NCI-H2171 treated with DMSO at 0.1 percent for 48 hours (cell line): ENCODE data around the gene CGN.
A peak's percentile ranks its signal among the peaks of the same experiment; 100 is the strongest.

Experiments used
- DNase-seq: peaks from one replicate; lab custom pipeline; 2025; lab: John Stamatoyannopoulos, UW

Gene CGN

GRCh38 chr1:151549199-151549598, 38.0 kb downstream of the CGN start:
- DNase-seq = no peak

DNA sequence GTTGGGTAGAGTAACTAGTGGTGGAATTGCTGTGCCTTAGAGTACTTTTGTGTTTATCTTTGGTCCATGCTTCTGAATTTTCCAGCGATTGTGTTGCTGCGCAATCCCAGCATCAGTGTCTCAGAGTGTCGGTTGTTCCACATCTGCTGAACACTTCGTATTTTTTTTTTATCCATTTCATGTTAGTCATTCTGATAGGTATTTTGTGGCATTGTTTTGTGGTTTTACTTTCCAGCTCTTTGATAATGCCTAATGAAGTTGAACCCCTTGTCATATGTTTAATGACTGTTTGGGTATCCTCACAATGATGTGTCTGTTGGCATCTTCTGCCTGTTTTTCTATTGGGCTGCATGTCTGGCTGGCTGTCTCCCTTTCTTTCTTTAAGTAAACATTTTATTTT, 42.5 kb downstream of the CGN start:
- no peak for DNase-seq

GRCh38 chr1:151556052-151556451, 44.9 kb downstream of the CGN start:
- DNase-seq = no peak

DNA sequence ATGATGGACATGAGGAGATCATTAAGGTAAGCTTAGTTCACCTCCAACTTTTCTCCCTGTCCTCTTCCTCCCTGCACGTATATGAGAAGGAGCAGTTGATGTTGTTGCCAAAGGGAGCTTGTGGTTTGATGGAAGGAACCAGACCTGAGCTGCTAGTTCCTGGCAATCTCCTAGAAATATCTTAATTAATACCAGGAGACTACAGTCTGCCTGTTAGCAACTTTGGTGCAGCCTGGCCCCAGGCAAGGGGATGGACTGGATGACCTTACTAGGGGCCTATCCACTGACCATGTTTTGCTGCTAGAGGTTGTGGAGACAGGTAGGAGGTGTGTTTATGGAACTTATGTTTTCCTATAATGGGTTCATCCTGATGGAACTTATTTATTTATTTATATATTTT, 51.5 kb downstream of the CGN start:
- no peak for DNase-seq

DNA sequence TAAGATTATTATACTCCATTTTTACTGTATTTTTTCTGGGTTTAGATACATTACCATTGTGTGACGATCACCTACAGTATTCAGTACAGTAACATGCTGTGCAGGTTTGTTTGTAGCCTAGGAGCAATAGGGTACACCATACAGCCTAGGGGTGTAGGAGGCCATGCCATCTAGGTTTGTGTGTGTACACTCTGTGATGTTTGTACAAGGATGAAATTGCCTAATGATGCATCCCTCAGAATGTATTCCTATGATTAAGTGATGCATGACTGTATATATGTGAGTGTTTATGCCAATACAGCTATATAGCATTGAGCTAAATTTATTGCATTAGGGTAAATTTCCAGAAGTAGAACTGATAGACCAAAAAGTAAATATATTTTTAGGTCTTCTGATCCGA, 52.2 kb downstream of the CGN start:
- no peak for DNase-seq

DNA sequence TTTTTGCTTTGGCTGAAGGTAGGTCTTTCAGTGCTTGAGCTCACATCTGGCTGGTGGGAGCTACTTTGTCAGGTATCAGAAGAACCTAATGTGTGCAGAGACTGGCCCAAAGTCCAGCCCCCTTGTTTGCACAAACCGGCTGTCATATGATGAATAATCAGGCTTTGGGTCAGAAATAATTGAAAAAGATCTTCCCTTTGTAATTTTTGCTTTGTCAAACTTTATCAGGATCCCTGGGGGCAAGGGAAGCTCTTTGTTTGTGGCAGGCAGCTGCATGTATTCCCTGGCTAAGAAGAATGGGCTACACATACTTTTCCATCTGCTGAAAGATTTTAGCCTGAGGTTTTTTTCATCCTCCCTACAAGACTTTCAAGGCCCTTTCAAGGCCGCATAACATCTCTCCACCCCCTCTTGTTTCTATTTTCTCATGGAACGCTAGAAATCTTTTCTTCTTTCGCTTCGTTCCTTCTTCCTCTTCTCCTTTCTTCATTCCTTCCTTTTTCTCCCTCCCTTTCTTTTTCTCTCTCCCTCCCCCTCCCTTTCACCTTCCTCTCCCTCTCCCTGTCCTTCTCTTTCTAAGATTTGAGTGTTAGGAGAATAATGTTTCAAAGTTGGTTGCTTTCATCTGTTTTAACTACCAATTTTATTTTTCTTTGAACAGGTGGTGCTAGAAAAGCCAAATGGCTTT, 54.5 kb downstream of the CGN start:
- peak; percentile 3 for DNase-seq

DNA sequence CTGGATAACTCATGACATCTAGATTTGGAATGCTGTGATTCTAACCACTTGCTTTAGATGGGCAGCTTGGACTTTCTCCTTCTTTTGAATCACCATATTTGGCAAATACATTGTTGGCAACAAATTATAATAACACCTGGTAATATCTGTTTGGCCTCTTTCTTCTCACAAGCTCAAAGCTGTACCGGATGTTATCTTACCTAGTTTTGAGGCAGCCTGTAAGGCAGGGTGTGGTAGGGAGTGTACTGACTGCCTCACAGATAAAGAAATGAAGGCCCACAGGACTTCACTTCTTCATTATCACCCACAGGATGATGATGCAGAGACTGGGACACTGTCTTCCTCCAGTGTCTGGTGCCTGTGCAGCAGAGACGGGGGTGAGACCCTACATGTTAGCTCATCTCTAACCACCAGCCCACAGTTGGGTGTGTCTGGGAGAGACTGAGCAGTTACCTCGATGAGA, 57.5 kb downstream of the CGN start:
- peak; percentile 4 for DNase-seq

DNA sequence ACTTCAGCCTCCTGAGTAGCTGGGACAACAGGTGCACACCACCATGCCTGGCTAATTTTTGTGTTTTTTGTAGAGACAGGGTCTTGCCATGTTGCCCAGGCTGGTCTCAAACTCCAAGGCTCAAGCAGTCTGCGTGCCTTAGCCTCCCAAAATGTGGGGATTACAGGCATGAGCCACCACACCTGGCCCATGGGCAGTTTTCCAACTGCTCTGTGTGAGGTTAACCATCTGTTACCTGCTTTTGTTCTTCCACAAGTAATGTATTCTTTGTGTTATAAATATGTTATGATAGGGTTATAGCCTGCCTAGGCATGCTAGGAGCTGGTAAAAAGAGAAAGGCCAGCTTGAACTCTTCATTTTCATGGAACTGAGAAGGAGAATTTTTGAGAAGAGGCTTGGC, 59.6 kb downstream of the CGN start:
- peak; percentile 93 for DNase-seq

DNA sequence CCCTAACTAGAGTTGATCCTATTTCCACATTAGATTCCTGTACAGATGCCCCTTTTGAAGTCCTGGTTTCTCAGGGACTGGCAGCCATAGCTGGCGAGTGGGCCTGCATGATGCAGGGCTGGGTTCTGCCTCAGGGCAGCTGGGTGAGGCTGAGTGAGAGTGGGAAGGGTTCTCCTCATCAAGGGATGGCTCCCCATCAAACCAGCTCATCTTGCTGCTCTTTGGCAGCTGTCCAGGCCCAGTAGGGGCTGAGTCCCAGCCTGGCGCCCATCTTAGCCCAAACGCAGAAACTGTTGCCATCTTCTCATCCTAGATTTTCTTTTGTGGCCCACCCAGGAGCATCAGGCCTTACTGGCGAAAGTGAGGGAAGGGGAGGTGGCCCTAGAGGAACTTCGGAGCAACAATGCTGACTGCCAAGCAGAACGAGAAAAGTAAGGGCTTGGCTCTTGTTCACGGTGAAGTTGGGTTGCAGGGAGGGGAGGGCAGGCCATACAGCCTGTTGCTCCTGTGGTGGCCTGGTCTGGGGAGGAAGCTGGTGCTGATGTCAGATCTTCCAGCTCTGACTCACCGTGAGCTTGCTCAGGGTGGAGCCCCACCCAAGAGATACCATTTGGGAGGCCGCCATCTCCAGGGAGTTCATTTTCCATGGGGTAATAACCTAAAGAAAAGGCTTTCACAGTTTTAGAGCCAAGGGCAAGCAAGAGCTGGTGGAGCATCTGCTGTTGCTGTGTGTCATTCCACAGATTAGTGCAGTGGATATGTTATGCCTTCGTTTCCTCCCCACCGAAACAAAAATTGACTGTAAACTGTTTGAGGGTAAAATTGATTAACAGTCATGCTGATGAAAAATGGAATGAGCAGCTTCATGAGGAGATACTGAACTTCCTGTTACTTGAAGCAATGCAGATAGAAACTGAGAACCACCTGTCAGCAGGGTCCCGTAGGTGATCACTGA, 63.7 kb downstream of the CGN start:
- no peak for DNase-seq

DNA sequence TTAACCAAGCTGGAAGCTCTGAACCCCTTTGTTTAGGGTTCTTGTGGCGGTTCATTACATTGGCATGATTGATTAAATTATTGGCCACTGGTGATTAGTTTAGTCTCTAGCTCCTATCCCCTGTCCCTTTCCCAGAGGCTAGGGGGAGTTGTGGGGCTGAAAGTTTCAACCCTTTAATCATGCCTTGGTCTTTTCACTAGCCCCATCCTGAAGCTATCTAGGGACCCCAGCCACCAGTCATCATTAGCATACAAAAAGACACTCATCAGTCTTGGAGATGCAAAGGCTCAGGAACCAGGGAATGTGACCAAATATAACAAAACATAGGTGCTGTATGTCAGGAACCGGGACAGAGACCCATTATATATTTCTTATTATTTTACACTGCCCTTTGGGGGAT, 66.0 kb downstream of the CGN start:
- no peak for DNase-seq

DNA sequence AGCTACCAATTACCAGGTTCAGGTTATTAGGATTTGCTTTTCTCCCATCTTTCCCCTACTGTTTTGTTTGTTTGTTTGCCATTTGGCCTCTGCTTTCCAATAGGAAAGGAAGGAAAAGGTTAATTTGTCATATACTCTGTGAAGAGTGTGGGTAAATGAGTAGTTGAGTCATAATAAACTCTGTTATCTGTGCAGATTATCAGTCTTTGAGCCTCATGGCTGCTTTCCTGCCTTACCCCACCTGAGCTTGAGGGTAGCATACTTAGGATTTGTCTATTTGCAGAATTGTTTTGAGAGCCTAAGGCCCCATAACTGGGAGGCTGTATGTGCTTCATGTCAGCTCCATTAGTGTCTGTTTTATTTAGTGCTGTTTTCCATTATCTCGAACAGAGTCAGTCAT, 67.8 kb downstream of the CGN start:
- no peak for DNase-seq

DNA sequence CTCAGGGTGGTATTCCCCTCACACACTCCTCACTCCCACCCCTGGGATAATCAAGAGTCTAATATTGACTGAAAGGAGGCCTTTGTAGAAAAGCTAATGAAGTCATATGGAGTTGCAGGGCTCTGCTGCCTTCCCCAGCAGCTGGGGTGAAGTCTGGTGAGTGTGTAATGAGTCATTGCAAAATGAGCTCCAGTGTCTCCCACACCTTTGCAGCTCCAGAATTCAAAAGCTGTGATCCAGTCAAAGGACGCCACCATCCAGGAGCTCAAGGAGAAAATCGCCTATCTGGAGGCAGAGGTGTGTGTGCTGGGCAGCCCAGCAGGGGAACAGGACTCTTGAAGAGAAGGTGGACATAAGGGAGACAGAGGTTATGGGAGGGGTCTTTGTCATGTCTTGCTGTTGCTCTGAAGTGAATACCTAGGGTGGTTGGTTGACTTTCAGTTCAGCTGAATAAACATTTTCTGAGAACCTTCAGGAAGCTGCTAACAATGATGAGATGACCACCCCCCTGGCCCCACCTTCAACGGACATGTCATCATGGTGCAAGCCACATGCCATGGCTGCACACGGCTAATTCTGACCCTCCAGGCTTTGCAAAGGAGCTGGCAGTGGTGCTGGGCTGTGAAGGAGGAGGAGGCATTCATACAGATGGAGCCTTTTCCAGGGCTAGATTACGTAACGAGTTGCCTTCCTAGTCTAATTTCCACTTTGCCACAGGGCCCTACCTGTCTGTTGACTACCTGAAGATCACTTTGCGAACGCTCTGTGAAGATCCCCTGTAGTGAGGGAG, 68.4 kb downstream of the CGN start:
- no peak for DNase-seq

GRCh38 chr1:151581451-151581850, 70.3 kb downstream of the CGN start:
- no peak for DNase-seq

- no peak for DNase-seq
These were observed 70.7 kb downstream of the CGN start for GRCh38 chr1:151581921-151582320.

DNA sequence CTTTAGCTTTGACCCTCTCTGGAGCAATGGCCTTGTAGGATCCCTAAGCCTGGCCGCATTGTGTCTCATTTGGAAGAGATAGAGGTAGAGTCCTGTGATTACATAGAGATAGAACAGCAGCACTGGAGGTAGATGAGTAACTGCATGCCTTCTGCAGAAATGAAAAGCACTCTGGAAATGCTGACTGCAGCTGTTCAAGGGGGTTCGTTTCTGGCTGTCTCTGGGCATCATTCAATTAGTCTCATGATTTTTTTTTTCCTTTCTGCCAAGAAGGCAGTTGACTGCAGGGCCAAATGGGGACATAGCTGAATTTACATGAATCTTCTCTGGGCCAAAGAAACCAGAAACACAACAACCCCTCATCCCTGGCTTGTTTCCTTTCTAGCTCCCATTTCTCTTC, 72.6 kb downstream of the CGN start:
- no peak for DNase-seq

- DNase-seq = no peak
These were observed 73.1 kb downstream of the CGN start for GRCh38 chr1:151584278-151584677.

- DNase-seq = no peak
These were observed 73.6 kb downstream of the CGN start for GRCh38 chr1:151584780-151585179.

GRCh38 chr1:151585622-151586021, 74.4 kb downstream of the CGN start:
- DNase-seq = no peak
